ENCODE measurements around the gene CYTL1.

GRCh38 chr4:5032813-5033212 is 13.6 kb upstream of the CYTL1 start:
- no peak for TF ChIP-seq STAT6 (CRISPR knock-in tag; conservative IDR thresholded peaks at IDR 0.05; ENCODE audit: low read depth)
- TF ChIP-seq MXD4 (CRISPR knock-in tag; IDR thresholded peaks at IDR 0.05; ENCODE audit: borderline replicate concordance) = no peak
- TF ChIP-seq CTCF (IDR thresholded peaks at IDR 0.05) = no peak

Data from WTC11 (cell line).